ENCODE results near the gene KCP.

Gene KCP

GRCh38 chr7:128873234-128873633 lies 37.3 kb downstream of the KCP start:
- Histone ChIP-seq H3K18ac (ENCODE audit: low read depth in 1 of 2, low read length in 2 of 2) (no peak overlapping the region), H3K23ac (ENCODE audit: low read length in 2 of 2) (no peak overlapping the region), H3K4me1 (ENCODE audit: control insufficient read depth, insufficient read depth, low read depth, low read length) (peaks cover 19% of the 10 kb centered on the region), H2AK5ac (ENCODE audit: low read length, severe bottlenecking) (no peak overlapping the region), H3K36me3 (ENCODE audit: control insufficient read depth in 1 of 2, insufficient read depth in 2 of 2, low read depth in 1 of 2, low read length in 2 of 2) (peaks cover 0 to 14% of the 10 kb centered on the region in 2 experiments), H3K14ac (ENCODE audit: low read length in 2 of 2) (no peak overlapping the region), H2BK5ac (ENCODE audit: low read depth, low read length, poor library complexity, severe bottlenecking) (no peak overlapping the region), H4K91ac (ENCODE audit: low read length) (no peak overlapping the region), H2AFZ (ENCODE audit: low read depth, low read length) (no peak overlapping the region), H3K4ac (ENCODE audit: low read depth in 1 of 2, low read length in 2 of 2) (no peak overlapping the region), H2BK120ac (ENCODE audit: low read depth, low read length) (no peak overlapping the region), H3K79me1 (replicated peaks; ENCODE audit: low read length, poor library complexity, severe bottlenecking) (no peaks in the 10 kb centered on the region), H3K4me2 (ENCODE audit: low read length, poor library complexity, severe bottlenecking) (no peak overlapping the region), H3K4me3 (ENCODE audit: insufficient read depth in 1 of 2, low read depth in 1 of 2, low read length in 2 of 2) (no peak overlapping the region), H2BK15ac (ENCODE audit: low read depth, poor library complexity, severe bottlenecking) (no peak overlapping the region), H2BK12ac (ENCODE audit: low read length in 2 of 2) (no peak overlapping the region), H3K9ac (ENCODE audit: low read length) (no peak overlapping the region), H4K8ac (ENCODE audit: low read length) (no peak overlapping the region), H3K27ac (ENCODE audit: low read length, poor library complexity, severe bottlenecking) (no peak overlapping the region), H3K9me3 (ENCODE audit: control insufficient read depth, low read length) (no peaks in the 10 kb centered on the region), H3K27me3 (ENCODE audit: control insufficient read depth in 1 of 2, insufficient read depth in 1 of 2, low read length in 2 of 2) (peaks cover 26 to 59% of the 10 kb centered on the region in 2 experiments)
- DNase-seq = no peak
- WGBS = 91% methylated on average over 9 of the region's 9 CpGs

- Histone ChIP-seq H3K4me2 (ENCODE audit: low read length, poor library complexity, severe bottlenecking) (no peak overlapping the region), H3K9ac (ENCODE audit: low read length) (no peak overlapping the region), H4K8ac (ENCODE audit: low read length) (no peak overlapping the region), H4K91ac (ENCODE audit: low read length) (no peak overlapping the region), H3K79me1 (replicated peaks; ENCODE audit: low read length, poor library complexity, severe bottlenecking) (no peaks in the 10 kb centered on the region), H3K4me1 (ENCODE audit: control insufficient read depth, insufficient read depth, low read depth, low read length) (peaks cover 24% of the 10 kb centered on the region), H3K27ac (ENCODE audit: low read length, poor library complexity, severe bottlenecking) (no peak overlapping the region), H3K9me3 (ENCODE audit: control insufficient read depth, low read length) (no peaks in the 10 kb centered on the region), H2BK120ac (ENCODE audit: low read depth, low read length) (no peak overlapping the region), H3K23ac (ENCODE audit: low read length in 2 of 2) (peak overlapping the region in 1 of 2 experiments; percentile 53), H3K14ac (ENCODE audit: low read length in 2 of 2) (no peak overlapping the region), H3K36me3 (ENCODE audit: control insufficient read depth in 1 of 2, insufficient read depth in 2 of 2, low read depth in 1 of 2, low read length in 2 of 2) (peaks cover 0 to 11% of the 10 kb centered on the region in 2 experiments), H3K18ac (ENCODE audit: low read depth in 1 of 2, low read length in 2 of 2) (no peak overlapping the region), H2AFZ (ENCODE audit: low read depth, low read length) (no peak overlapping the region), H2AK5ac (ENCODE audit: low read length, severe bottlenecking) (no peak overlapping the region), H3K4ac (ENCODE audit: low read depth in 1 of 2, low read length in 2 of 2) (no peak overlapping the region), H2BK15ac (ENCODE audit: low read depth, poor library complexity, severe bottlenecking) (no peak overlapping the region), H2BK12ac (ENCODE audit: low read length in 2 of 2) (no peak overlapping the region), H2BK5ac (ENCODE audit: low read depth, low read length, poor library complexity, severe bottlenecking) (no peak overlapping the region), H3K27me3 (ENCODE audit: control insufficient read depth in 1 of 2, insufficient read depth in 1 of 2, low read length in 2 of 2) (peaks cover 26 to 59% of the 10 kb centered on the region in 2 experiments), H3K4me3 (ENCODE audit: insufficient read depth in 1 of 2, low read depth in 1 of 2, low read length in 2 of 2) (no peak overlapping the region)
- WGBS = 71% methylated on average over 11 of the region's 13 CpGs
- DNase-seq = no peak
These were observed 38.1 kb downstream of the KCP start for GRCh38 chr7:128872394-128872824.

- H2BK15ac ChIP-seq (ENCODE audit: low read depth, poor library complexity, severe bottlenecking) = no peak overlapping the region
- WGBS = 95% methylated on average over 5 of the region's 5 CpGs
These were observed 39.5 kb downstream of the KCP start for GRCh38 chr7:128871050-128871449.

DNA sequence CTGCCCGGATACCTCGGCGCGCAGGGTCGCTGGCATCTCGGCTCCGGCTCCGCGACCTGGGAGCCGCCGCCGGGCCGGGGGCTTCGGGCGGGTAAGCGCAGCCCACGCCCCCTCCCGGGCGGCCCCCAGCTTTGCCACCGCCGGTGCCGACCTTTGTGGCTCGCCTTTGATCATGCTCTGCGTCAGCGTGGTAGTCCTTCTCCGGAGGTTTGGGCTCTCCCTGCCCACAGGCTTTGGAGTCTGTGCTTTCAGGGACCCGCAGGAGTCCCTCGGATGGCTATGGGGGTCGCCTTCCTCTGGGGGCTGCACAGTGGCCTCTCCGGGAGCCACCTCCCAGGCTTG lies 40.6 kb downstream of the KCP start:
- Histone ChIP-seq H2BK15ac (ENCODE audit: low read depth, poor library complexity, severe bottlenecking) (no peak overlapping the region), H3K4me2 (ENCODE audit: low read length, poor library complexity, severe bottlenecking) (peak overlapping the region; percentile 99), H3K23ac (ENCODE audit: low read length in 2 of 2) (no peak overlapping the region), H4K91ac (ENCODE audit: low read length) (no peak overlapping the region), H4K8ac (ENCODE audit: low read length) (no peak overlapping the region), H3K4ac (ENCODE audit: low read depth in 1 of 2, low read length in 2 of 2) (no peak overlapping the region), H3K4me1 (ENCODE audit: control insufficient read depth, insufficient read depth, low read depth, low read length) (peaks cover 24% of the 10 kb centered on the region), H3K9ac (ENCODE audit: low read length) (peak overlapping the region; percentile 58), H3K18ac (ENCODE audit: low read depth in 1 of 2, low read length in 2 of 2) (no peak overlapping the region), H2BK12ac (ENCODE audit: low read length in 2 of 2) (no peak overlapping the region), H3K27me3 (ENCODE audit: control insufficient read depth in 1 of 2, insufficient read depth in 1 of 2, low read length in 2 of 2) (peaks cover 26 to 44% of the 10 kb centered on the region in 2 experiments), H2BK5ac (ENCODE audit: low read depth, low read length, poor library complexity, severe bottlenecking) (no peak overlapping the region), H3K36me3 (ENCODE audit: control insufficient read depth in 1 of 2, insufficient read depth in 2 of 2, low read depth in 1 of 2, low read length in 2 of 2) (peaks cover 20 to 22% of the 10 kb centered on the region in 2 experiments), H3K79me1 (replicated peaks; ENCODE audit: low read length, poor library complexity, severe bottlenecking) (peaks cover 12% of the 10 kb centered on the region), H3K9me3 (ENCODE audit: control insufficient read depth, low read length) (no peaks in the 10 kb centered on the region), H2BK120ac (ENCODE audit: low read depth, low read length) (no peak overlapping the region), H2AK5ac (ENCODE audit: low read length, severe bottlenecking) (no peak overlapping the region), H3K4me3 (ENCODE audit: insufficient read depth in 1 of 2, low read depth in 1 of 2, low read length in 2 of 2) (peak overlapping the region; percentile 51 to 68), H3K14ac (ENCODE audit: low read length in 2 of 2) (no peak overlapping the region), H3K27ac (ENCODE audit: low read length, poor library complexity, severe bottlenecking) (no peak overlapping the region), H2AFZ (ENCODE audit: low read depth, low read length) (no peak overlapping the region)
- DNase-seq = no peak
- WGBS = 5% methylated on average over 30 of the region's 30 CpGs

More at GRCh38 chr7:128871050-128871449, 39.5 kb downstream of the KCP start:
- no peak overlapping the region for H3K18ac ChIP-seq (ENCODE audit: low read depth in 1 of 2, low read length in 2 of 2)
- no peak for DNase-seq
- no peak overlapping the region for H3K4me3 ChIP-seq (ENCODE audit: insufficient read depth in 1 of 2, low read depth in 1 of 2, low read length in 2 of 2)
- H2AK5ac ChIP-seq (ENCODE audit: low read length, severe bottlenecking) = no peak overlapping the region
- H2BK120ac ChIP-seq (ENCODE audit: low read depth, low read length) = no peak overlapping the region
- no peak overlapping the region for H3K9ac ChIP-seq (ENCODE audit: low read length)
- no peak overlapping the region for H3K4ac ChIP-seq (ENCODE audit: low read depth in 1 of 2, low read length in 2 of 2)
- H3K4me2 ChIP-seq (ENCODE audit: low read length, poor library complexity, severe bottlenecking) = no peak overlapping the region
- no peak overlapping the region for H2BK5ac ChIP-seq (ENCODE audit: low read depth, low read length, poor library complexity, severe bottlenecking)
- no peaks in the 10 kb centered on the region for H3K9me3 ChIP-seq (ENCODE audit: control insufficient read depth, low read length)
- H3K27ac ChIP-seq (ENCODE audit: low read length, poor library complexity, severe bottlenecking) = no peak overlapping the region
- H3K4me1 ChIP-seq (ENCODE audit: control insufficient read depth, insufficient read depth, low read depth, low read length) = peaks cover 24% of the 10 kb centered on the region
- peaks cover 26 to 52% of the 10 kb centered on the region in 2 experiments for H3K27me3 ChIP-seq (ENCODE audit: control insufficient read depth in 1 of 2, insufficient read depth in 1 of 2, low read length in 2 of 2)
- no peak overlapping the region for H4K8ac ChIP-seq (ENCODE audit: low read length)
- H3K14ac ChIP-seq (ENCODE audit: low read length in 2 of 2) = no peak overlapping the region
- H3K23ac ChIP-seq (ENCODE audit: low read length in 2 of 2) = no peak overlapping the region
- H3K79me1 ChIP-seq (replicated peaks; ENCODE audit: low read length, poor library complexity, severe bottlenecking) = peaks cover 8% of the 10 kb centered on the region
- H3K36me3 ChIP-seq (ENCODE audit: control insufficient read depth in 1 of 2, insufficient read depth in 2 of 2, low read depth in 1 of 2, low read length in 2 of 2) = peaks cover 9 to 11% of the 10 kb centered on the region in 2 experiments
- no peak overlapping the region for H4K91ac ChIP-seq (ENCODE audit: low read length)
- H2AFZ ChIP-seq (ENCODE audit: low read depth, low read length) = no peak overlapping the region
- no peak overlapping the region for H2BK12ac ChIP-seq (ENCODE audit: low read length in 2 of 2)
